Measurements from ENCODE around the gene HSF4. TPM values are rescaled to one million over a fixed set of nuclear protein-coding genes. Genes with fewer than 3 reads are reported as not detected.
A peak's percentile ranks its signal among the peaks of the same experiment; 100 is the strongest.

Gene HSF4
- total RNA-seq, 1 donor from 2014 or later: 64.9 TPM

DNA sequence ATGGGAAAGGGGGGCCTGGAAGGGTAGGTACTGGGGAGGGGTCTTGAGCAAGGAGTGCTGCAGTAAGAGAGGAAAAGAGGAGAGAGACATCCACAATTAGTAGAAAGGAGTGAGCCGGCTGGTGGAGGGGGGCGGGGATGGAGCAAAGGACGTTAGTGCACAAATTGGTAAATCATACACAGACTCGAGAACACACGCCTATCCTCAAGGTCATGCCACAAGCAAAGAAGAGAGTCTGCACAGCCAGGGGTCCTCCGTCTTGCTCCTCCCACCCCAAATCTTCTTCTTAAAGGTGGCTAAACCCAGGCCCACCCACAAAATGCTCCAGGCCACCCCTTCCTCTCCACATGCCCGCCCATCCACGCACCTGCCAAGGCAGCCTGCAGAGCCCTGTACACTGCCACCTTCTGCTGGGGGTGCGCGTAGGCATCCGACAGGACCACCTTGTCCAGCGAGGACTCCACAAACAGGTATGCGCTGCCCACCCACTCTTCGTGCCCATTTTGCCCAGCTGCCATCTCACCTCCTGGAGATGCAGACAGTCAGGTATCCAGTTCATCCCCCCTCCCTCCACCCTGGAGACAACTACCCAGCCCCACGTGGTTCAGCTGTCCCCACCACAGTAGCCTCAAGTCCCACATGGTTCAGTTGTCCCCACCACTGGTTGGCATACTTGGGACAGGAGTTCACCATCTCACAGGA is 8.3 kb upstream of the HSF4 start:
- no peak for DNase-seq (ENCODE audit: low spot score in 2 of 2)
- TF ChIP-seq, protein P1, sequence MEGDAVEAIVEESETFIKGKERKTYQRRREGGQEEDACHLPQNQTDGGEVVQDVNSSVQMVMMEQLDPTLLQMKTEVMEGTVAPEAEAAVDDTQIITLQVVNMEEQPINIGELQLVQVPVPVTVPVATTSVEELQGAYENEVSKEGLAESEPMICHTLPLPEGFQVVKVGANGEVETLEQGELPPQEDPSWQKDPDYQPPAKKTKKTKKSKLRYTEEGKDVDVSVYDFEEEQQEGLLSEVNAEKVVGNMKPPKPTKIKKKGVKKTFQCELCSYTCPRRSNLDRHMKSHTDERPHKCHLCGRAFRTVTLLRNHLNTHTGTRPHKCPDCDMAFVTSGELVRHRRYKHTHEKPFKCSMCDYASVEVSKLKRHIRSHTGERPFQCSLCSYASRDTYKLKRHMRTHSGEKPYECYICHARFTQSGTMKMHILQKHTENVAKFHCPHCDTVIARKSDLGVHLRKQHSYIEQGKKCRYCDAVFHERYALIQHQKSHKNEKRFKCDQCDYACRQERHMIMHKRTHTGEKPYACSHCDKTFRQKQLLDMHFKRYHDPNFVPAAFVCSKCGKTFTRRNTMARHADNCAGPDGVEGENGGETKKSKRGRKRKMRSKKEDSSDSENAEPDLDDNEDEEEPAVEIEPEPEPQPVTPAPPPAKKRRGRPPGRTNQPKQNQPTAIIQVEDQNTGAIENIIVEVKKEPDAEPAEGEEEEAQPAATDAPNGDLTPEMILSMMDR (IDR thresholded peaks at IDR 0.05): no peak
- H3K27me3 ChIP-seq: no peaks in the 10 kb centered on the region
- peaks cover 0 to 18% of the 10 kb centered on the region in 2 donors for H3K4me1 ChIP-seq
- no peaks in the 10 kb centered on the region for H3K36me3 ChIP-seq
- H3K4me3 ChIP-seq: no peak overlapping the region
- intact Hi-C loops (cut with DNase I): loop anchor here (5.0 kb wide), 2 partner anchors 129 to 159 kb away; partner anchors contain the start of gene CBFB
- no peak overlapping the region for H3K27ac ChIP-seq
- H3K9me3 ChIP-seq: no peaks in the 10 kb centered on the region

DNA sequence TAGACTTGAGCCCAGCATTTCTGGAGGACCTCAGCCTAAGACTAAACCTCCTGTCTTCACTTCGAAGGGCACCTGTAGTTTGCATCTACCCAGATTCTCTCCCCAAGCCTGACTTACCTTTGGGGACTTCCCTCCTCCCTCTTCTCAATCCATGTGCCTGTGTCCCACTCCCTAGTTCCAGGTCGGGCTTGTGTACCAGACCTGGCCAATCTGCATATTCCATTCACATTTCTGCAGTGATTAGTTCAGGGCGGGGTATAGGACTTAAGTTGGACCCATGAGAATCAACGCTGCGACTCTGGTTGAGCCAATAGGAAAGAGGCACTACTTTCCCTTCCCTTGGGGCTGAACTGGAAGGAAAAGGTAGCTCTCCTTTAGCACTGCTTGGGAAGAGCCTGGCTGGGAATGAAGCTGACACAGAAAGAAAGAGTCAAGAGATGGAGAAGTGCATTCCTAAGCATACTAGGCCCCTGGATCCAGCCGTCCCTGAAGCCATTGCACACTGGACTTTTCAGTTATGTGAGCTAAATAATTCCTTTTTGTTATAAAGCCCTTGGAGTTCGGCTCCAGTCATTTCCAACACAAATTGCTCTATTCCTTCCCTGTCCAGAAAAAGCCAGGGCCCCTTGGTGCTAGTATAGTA is 7.3 kb upstream of the HSF4 start:
- Histone ChIP-seq H3K4me1 (peaks cover 0 to 21% of the 10 kb centered on the region in 2 donors), H3K27me3 (no peaks in the 10 kb centered on the region), H3K9me3 (no peaks in the 10 kb centered on the region), H3K27ac (no peak overlapping the region), H3K36me3 (no peaks in the 10 kb centered on the region), H3K4me3 (no peak overlapping the region)
- intact Hi-C loops (cut with DNase I): loop anchor here (5.0 kb wide), 2 partner anchors 130 to 160 kb away; partner anchors contain the start of gene CBFB
- no peak for DNase-seq (ENCODE audit: low spot score in 2 of 2)
- TF ChIP-seq, protein P1 (IDR thresholded peaks at IDR 0.05): no peak

DNA sequence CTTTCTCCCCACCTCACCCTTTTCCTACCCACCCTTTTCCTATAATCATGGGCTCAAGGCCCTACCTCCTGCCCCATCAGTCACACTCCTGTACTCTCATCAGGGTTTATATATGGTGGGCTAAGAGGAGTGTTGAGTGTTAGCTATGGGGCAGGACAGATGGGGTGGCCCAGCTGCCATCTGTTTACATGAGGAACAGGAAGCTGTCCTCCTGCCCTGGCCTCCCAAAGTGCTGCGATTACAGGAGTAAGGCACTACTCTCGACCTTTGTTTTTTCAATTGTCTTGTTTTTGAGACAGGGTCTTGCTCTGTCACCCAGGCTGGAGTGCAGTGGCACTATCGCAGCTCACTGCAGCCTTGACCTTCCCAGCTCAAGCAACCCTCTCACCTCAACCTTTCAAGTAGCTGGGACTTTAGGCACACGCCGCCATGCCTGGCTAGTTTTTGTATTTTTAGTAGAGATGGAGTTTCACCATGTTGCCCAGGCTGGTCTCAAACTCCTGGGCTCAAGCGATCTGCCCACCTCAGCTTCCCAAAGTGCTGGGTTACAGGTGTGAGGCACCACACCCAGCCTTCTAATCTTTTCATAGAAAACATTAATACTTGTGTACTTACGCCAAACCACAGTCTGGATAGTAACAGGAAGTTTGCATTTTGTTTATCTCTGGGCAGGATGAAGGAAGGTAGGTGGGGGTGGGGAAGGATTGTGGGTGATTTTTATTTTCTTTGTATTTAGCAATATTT is 6.5 kb upstream of the HSF4 start:
- H3K27ac ChIP-seq: peak overlapping the region in 1 of 2 donors; percentile 68
- no peak for DNase-seq (ENCODE audit: low spot score in 2 of 2)
- H3K9me3 ChIP-seq: no peaks in the 10 kb centered on the region
- H3K4me1 ChIP-seq: peaks cover 3 to 29% of the 10 kb centered on the region in 2 donors
- no peak overlapping the region for H3K4me3 ChIP-seq
- intact Hi-C loops (cut with DNase I): loop anchor here (5.0 kb wide), 2 partner anchors 131 to 161 kb away; partner anchors contain the start of gene CBFB
- no peaks in the 10 kb centered on the region for H3K36me3 ChIP-seq
- H3K27me3 ChIP-seq: no peaks in the 10 kb centered on the region
- TF ChIP-seq, protein P1 (IDR thresholded peaks at IDR 0.05): no peak

DNA sequence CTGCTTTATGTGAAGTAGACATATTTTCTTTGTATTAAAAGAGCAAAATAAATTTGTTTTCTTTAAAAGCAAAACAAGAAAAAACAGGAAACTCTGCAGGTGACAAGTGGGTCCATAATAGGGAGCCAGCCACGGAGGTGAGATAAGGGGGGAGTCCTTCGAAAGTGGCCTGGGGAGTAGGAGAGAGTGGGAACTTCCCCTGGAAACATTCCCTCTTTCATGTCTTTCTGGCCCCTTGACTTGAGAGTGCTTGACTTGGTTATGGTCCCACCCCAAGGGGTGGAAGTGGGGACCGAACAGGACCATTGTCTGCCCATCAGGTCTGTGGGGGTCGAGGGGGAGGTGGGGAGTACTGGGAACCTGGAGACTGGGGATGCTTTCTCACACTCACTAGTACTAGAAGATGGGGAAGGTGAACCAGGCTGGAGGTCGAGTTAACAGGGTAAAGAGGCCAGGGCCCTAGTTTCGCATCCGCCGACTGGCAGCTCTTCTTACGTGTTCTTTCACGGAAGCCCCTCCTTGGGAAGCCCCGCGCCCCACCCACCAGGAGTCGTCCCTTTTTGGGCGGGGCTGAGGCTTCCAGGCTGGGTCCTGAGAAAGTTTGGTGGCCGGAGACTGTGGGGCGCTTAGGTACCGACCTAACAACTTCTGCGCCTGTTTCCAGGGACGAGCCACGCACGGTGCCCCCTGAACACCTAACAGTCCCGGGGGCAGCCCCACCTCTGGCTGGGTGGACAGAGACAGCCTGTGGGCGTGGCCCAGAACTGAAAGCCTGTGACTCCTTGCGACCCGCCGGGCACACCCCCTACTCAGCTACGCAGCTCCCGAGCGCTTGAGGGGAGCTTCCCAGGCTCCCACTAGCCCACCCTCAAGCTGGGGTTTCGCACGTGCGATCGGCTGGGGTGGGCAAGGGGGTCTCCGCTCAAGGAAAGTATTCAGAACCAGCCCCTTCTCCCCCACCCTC is 5.6 kb upstream of the HSF4 start:
- intact Hi-C loops (cut with DNase I): loop anchor here (1.0 to 5.0 kb wide), 3 partner anchors 15 to 162 kb away; partner anchors contain the start of gene CBFB
- peak overlapping the region; percentile 68 to 80 for H3K27ac ChIP-seq
- H3K36me3 ChIP-seq: no peaks in the 10 kb centered on the region
- H3K27me3 ChIP-seq: no peaks in the 10 kb centered on the region
- TF ChIP-seq, protein P1 (IDR thresholded peaks at IDR 0.05): no peak
- no peaks in the 10 kb centered on the region for H3K9me3 ChIP-seq
- DNase-seq (ENCODE audit: low spot score in 2 of 2): no peak
- peaks cover 9 to 38% of the 10 kb centered on the region in 2 donors for H3K4me1 ChIP-seq
- peak overlapping the region; percentile 82 to 89 for H3K4me3 ChIP-seq

All from ascending aorta (tissue), 2 donors.